ENCODE results near the gene NR4A1.

DNA sequence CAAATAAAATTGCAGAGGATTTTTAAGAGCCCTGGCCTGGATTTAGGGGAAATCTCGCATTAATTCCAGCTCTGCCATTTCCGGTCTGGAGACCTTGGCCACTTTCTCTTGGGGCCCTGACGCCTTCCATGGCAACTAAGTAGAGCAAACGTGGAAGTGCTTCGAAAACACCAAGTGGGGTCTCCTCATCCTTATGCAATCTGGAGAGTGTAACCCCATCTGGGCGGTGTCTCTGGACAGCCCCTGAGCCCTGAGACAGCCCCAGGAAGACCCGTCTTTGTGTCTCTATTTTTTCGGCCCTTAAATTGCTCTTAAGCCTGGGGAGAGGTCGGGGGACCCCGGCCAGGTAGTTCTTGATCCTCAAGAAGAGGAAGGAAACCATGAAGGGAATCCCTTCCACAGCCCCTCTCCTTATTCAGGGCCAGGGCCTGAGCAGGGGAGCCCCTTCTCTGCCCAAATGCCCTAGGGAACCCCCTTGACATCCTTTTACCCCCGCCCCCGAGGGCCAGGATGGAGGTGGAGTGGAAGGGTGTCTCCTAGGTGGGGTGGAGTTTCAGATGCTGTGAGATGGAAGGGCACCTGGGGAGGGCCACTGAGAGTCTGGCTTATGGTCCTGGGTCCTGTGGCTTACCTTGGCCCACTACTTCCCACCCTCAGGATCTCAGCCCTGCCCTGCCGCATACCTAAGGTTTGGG is 17.6 kb upstream of the NR4A1 start:
- TF ChIP-seq EZH2phosphoT487 (IDR thresholded peaks at IDR 0.05; ENCODE audit: borderline replicate concordance, low read depth, low read length): no peak
- TF ChIP-seq, protein P1, sequence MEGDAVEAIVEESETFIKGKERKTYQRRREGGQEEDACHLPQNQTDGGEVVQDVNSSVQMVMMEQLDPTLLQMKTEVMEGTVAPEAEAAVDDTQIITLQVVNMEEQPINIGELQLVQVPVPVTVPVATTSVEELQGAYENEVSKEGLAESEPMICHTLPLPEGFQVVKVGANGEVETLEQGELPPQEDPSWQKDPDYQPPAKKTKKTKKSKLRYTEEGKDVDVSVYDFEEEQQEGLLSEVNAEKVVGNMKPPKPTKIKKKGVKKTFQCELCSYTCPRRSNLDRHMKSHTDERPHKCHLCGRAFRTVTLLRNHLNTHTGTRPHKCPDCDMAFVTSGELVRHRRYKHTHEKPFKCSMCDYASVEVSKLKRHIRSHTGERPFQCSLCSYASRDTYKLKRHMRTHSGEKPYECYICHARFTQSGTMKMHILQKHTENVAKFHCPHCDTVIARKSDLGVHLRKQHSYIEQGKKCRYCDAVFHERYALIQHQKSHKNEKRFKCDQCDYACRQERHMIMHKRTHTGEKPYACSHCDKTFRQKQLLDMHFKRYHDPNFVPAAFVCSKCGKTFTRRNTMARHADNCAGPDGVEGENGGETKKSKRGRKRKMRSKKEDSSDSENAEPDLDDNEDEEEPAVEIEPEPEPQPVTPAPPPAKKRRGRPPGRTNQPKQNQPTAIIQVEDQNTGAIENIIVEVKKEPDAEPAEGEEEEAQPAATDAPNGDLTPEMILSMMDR (conservative IDR thresholded peaks at IDR 0.05; ENCODE audit: low read length): no peak

Data from OCI-LY7 (cell line).